AG04450 (cell line): ENCODE data around the gene CCL27. TPM values are rescaled to one million over a fixed set of nuclear protein-coding genes. Genes with fewer than 3 reads are reported as not detected.

ENCODE experiments used
- CTCF ChIA-PET: fragments of 300-600, 350-600 bp; formaldehyde crosslinking; extraction: SDS; loops from one replicate; lab custom pipeline; 2022; ENCODE audit warnings: antibody characterized with exemption, inconsistent platforms; lab: Charles Lee
- POLR2A ChIA-PET: fragments of 350-600 bp; formaldehyde crosslinking; extraction: SDS; loops from one replicate; lab custom pipeline; 2021; ENCODE audit warnings: antibody characterized with exemption, inconsistent platforms; lab: Yijun Ruan, JAX
- DNase-seq: peaks from one replicate; pipeline ENCODE4 v3.0.0-alpha.2; 2011; ENCODE audit warnings: low read depth, low spot score
- H3K27ac ChIP-seq: one replicate; pipeline ENCODE4 v1.5.1; 2012; ENCODE audit warnings: low read depth, low read length, control low read depth
- H3K27me3 ChIP-seq: one replicate; pipeline ENCODE4 v1.6.0; 2012; ENCODE audit warnings: low read length; ENCODE audit not compliant: control insufficient read depth, insufficient read depth
- H3K4me3 ChIP-seq: 2 replicates; pipeline ENCODE4 v1.5.1; 2011; ENCODE audit warnings: mild to moderate bottlenecking, low read depth, low read length, control low read depth
- H3K9me3 ChIP-seq: 2 replicates; pipeline ENCODE4 v1.5.1; 2012; ENCODE audit warnings: low read length; ENCODE audit not compliant: control insufficient read depth, insufficient read depth
- CTCF ChIP-seq: IDR thresholded peaks from 2 replicates; pipeline ENCODE4 v1.5.1; 2011; ENCODE audit warnings: low read depth, low read length, control low read depth, inconsistent platforms
- polyA plus RNA-seq: library from polyadenylated mRNA; depleted of rRNA; stranded (reverse); fragments of >200 nt; gene quantifications from 2 replicates; pipeline ENCODE4 v1.2.3, GENCODE V29; 2011

Gene CCL27
- polyA plus RNA-seq, 1 experiment: not detected

DNA sequence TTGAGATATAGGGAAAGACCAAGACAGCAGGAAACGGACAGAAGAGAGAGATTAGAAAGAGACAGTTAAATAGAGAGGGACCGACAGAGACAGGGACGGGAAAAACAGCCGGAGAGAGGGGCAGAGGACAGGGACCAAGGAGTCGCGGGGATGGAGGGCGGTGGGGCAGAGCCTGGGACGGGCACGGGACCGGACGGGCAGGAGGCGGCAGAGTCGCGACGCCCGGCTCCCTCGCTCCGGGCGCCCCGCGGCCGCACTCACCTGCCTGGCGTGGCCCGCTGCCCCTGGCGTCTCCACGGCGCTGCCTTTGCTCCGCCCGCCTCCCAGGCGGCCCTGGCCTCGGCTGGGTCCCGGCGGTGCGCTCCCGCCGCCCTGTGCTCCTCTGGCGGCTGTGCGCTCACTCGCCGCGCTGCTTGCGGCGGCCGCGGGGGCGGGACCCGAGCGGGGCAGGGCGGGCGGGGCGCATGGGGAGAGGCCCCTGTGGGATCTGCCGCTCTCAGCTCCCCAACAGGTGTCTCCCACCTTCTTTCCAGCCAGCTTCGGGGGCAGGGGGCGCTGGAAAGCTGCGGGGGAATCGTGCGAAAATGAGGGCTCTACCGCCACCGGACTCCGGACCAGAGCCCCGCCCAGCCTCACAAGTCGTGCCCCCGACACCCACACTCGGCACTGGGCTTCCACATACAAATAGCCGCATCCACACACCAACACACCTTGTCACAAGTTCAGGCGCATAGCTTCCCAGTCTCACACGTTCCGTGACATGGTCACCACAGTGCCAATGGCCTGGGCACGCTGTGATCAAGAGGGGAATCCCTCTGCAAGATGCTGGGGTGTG lies 33.6 kb downstream of the CCL27 start, which contains the start of gene ARID3C:
ARID3C (minus strand) TSS at position 411 of the 835 bp plus-strand sequence. CDS start 1,052 bp downstream, outside the sequence.
- no peaks in the 10 kb centered on the region; the same call in 1 of the 2 replicates for H3K9me3 ChIP-seq
- no peak for TF ChIP-seq CTCF
- H3K27ac ChIP-seq: no peak within 1 kb of the TSS
- ChIA-PET CTCF (interaction anchor here (1.3 kb wide), 1 partner anchor 225 kb away, joined by 3 read pairs; no protein-coding TSS in a partner anchor), POLR2A (no interaction called here)
- DNase-seq: no peak
- peaks cover 70% of the 10 kb centered on the region for H3K27me3 ChIP-seq
- H3K4me3 ChIP-seq: peak within 1 kb of the TSS; percentile 44

DNA sequence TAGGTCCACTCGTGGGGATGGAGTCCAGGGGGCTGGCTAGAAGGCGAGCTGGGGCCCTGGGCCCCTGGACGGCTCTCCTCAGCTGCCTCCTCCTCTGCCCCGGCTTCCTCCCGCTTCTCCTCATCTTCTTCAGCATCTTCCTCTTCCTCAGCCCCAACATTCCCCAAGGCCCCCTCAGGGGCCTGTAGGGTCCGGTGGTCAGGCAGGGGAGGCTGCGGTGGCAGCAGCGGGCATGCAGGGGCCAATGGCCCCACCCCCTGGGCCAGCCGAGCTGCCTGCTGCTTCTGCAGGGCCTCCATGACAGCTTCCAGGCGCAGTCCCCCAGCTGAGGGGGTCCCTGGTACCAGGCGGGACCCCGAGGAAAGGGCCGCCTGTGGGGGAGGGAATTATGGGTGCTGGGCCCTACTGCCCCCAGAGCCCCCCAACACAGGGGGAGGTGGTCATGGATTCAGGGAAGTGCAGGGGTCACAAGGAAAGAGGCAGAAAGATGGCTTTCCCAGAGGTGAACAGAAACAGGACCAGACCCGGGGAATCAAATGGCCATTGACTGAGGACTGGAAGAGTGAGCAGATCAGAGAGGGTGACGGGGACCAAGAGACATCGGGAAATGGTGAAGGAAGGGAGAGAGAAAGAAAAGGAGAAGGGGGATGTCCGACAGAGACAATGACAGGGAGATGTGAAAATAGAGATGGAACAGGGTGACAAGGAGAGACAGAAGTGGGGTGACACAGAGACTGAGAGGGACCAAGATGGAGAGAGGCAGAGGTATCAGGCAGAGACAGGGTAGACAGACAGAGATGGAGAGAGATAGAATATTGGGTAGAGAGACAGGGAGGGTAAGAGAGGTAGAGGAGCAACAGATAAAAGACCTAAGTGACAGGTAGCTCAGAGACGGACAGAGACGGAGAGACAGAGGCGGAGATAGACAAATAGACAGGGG lies 34.5 kb downstream of the CCL27 start:
- ChIA-PET POLR2A (no interaction called here), CTCF (no interaction called here)
- Histone ChIP-seq H3K27me3 (peaks cover 79% of the 10 kb centered on the region), H3K4me3 (peak overlapping the region; percentile 44; the same call in 1 of the 2 replicates), H3K27ac (no peak overlapping the region), H3K9me3 (no peaks in the 10 kb centered on the region; the same call in 1 of the 2 replicates)
- no peak for DNase-seq
- no peak for TF ChIP-seq CTCF

- CTCF ChIA-PET: interaction anchor here (1.4 to 2.1 kb wide), 3 partner anchors 9 to 221 kb away, joined by 4 to 22 read pairs (median 6); no protein-coding TSS in a partner anchor
- no peak for TF ChIP-seq CTCF
Observed at GRCh38 chr9:34625186-34625486, 37.3 kb downstream of the CCL27 start.

DNA sequence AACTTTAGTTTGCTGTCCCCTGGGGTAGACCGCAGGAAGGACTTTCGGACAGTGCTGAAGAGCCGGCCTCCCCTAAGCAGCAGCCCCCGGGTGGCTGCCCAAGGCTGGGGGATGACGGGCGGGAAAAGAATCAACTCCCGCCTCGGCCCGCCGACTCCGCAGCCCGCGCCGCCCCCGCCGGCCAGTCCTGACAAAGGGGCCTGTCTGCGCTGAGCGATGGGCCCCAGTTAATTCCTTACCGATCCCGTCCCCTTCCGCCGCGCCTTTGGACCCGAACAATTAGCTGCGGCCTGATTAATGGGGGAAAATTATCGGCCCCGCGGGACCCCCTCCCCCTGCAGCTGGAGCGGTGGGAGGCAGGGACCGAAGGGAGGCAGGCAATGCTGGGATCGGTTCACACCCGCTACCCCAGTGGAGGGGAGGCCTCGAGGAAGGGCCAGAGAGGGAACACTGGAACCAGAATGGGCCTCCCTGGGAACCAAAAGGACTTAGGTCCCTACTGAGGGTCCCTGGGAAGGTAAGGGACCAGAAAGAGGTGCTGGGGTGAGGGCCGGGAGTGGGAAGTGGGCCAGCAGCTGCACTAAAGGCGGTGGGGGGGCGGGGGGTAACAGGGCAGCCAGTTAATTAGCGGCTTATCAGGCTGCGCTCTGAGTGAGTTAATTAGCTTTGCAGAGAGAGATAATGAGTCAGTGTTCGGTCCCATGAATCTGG lies 37.8 kb downstream of the CCL27 start:
- ChIA-PET POLR2A (interaction anchor here (0.6 kb wide), 1 partner anchor 269 kb away, joined by 4 read pairs; no protein-coding TSS in a partner anchor), CTCF (interaction anchor here (1.6 to 2.1 kb wide), 2 partner anchors 9 to 221 kb away, joined by 6 to 22 read pairs; no protein-coding TSS in a partner anchor)
- TF ChIP-seq CTCF: no peak
- Histone ChIP-seq H3K27ac (no peak overlapping the region), H3K4me3 (no peak overlapping the region), H3K9me3 (no peaks in the 10 kb centered on the region; the same call in 1 of the 2 replicates), H3K27me3 (peaks cover 66% of the 10 kb centered on the region)
- no peak for DNase-seq

More at GRCh38 chr9:34625186-34625486, 37.3 kb downstream of the CCL27 start:
- Histone ChIP-seq H3K4me3 (no peak overlapping the region), H3K9me3 (no peaks in the 10 kb centered on the region; the same call in 1 of the 2 replicates), H3K27ac (no peak overlapping the region), H3K27me3 (peaks cover 71% of the 10 kb centered on the region)
- no peak for DNase-seq
- POLR2A ChIA-PET: interaction anchor here (0.6 kb wide), 1 partner anchor 270 kb away, joined by 4 read pairs; no protein-coding TSS in a partner anchor
